PC-9 (cell line): Measurements from ENCODE around the gene GTF3C1. TPM values are rescaled to one million over a fixed set of nuclear protein-coding genes. Genes with fewer than 3 reads are reported as not detected.
"Not testable (repeated sequence)": the region's sequence is repeated elsewhere in the genome, so short reads cannot be mapped to it uniquely, and the experiment has no call there.

Experiments used
- BruUV-seq: library from RNA; stranded (reverse); fragments of 400-500 nt; replicated peaks from 2 replicates; lab custom pipeline; 2021; lab: Mats Ljungman, UMichigan
- CTCF ChIA-PET: fragments of 300-600 bp; sonication (Branson Sonifier 250); formaldehyde crosslinking; loops from one replicate; lab custom pipeline; 2022; ENCODE audit warnings: antibody characterized with exemption; lab: Charles Lee
- POLR2A ChIA-PET: fragments of 300-600 bp; sonication (Branson Sonifier 250); formaldehyde crosslinking; loops from one replicate; lab custom pipeline; 2022; ENCODE audit warnings: antibody characterized with exemption; ENCODE audit not compliant: unreplicated experiment; lab: Charles Lee
- DNase-seq, 2 experiments: peaks; one replicate each; pipeline versions ENCODE4 v3.0.0 to v3.0.0-alpha.2; 2015 to 2022; ENCODE audit warnings: mixed read lengths in 1 of 2
- H2AFZ ChIP-seq: fragments of 200-600 bp; sonication (generic); 2 replicates; pipeline ENCODE4 v1.8.1; 2017; ENCODE audit warnings: antibody characterized with exemption
- H3F3A ChIP-seq: fragments of 200-600 bp; sonication (generic); 2 replicates; pipeline ENCODE4 v1.8.1; 2017; ENCODE audit warnings: antibody characterized with exemption, mild to moderate bottlenecking, low read depth; ENCODE audit not compliant: insufficient read depth
- H3K27ac ChIP-seq: fragments of 200-600 bp; sonication (generic); 2 replicates; pipeline ENCODE4 v1.6.1; 2016; ENCODE audit warnings: mixed run types
- H3K27me3 ChIP-seq: fragments of 200-600 bp; sonication (generic); 2 replicates; pipeline ENCODE4 v1.6.1; 2016; ENCODE audit warnings: low read depth, mixed run types; ENCODE audit not compliant: insufficient read depth
- H3K36me3 ChIP-seq: fragments of 200-600 bp; sonication (generic); 2 replicates; pipeline ENCODE4 v1.6.1; 2016; ENCODE audit warnings: low read depth, mixed run types
- H3K4me1 ChIP-seq: fragments of 200-600 bp; sonication (generic); replicated peaks from 2 replicates; pipeline ENCODE4 v1.6.1; 2016; ENCODE audit warnings: mixed run types; ENCODE audit not compliant: insufficient read depth
- H3K4me2 ChIP-seq: fragments of 200-600 bp; sonication (generic); 2 replicates; pipeline ENCODE4 v1.6.1; 2017; ENCODE audit warnings: mixed run types
- H3K4me3 ChIP-seq: fragments of 200-600 bp; sonication (generic); 2 replicates; pipeline ENCODE4 v1.6.1; 2016; ENCODE audit warnings: mixed run types
- H3K79me2 ChIP-seq: fragments of 200-600 bp; sonication (generic); 2 replicates; pipeline ENCODE4 v1.6.1; 2017; ENCODE audit warnings: low read depth, mixed run types
- H3K9me2 ChIP-seq: fragments of 200-600 bp; sonication (generic); 2 replicates; pipeline ENCODE4 v1.8.1; 2017; ENCODE audit warnings: mild to moderate bottlenecking; ENCODE audit not compliant: insufficient read depth
- H3K9me3 ChIP-seq: fragments of 200-600 bp; sonication (generic); 2 replicates; pipeline ENCODE4 v1.8.1; 2016; ENCODE audit warnings: low read depth; ENCODE audit not compliant: insufficient read depth
- H4K20me1 ChIP-seq: fragments of 200-600 bp; sonication (generic); 2 replicates; pipeline ENCODE4 v1.8.1; 2017; ENCODE audit not compliant: insufficient read depth
- CTCF ChIP-seq: fragments of 200-600 bp; sonication (generic); conservative IDR thresholded peaks from 2 replicates; pipeline ENCODE4 v1.6.1; 2017; ENCODE audit warnings: mixed run types, antibody characterized with exemption, mild to moderate bottlenecking, moderate library complexity
- EZH2 ChIP-seq: fragments of 200-600 bp; sonication (generic); IDR thresholded peaks from 2 replicates; pipeline ENCODE4 v1.8.0; 2017; ENCODE audit warnings: antibody characterized with exemption, low read depth
- intact Hi-C: fragments of 100-400 bp; cut with micrococcal nuclease; formaldehyde crosslinking; loops from one replicate; pipeline ENCODE4 v1.10.0; 2022; ENCODE audit not compliant: unreplicated experiment
- total RNA-seq: library from RNA; stranded (reverse); gene quantifications from 2 replicates; pipeline ENCODE4 v1.2.3, GENCODE V29; 2021

The GTF3C1 gene
- total RNA-seq, 1 experiment from 2014 or later, result 118 TPM

GRCh38 chr16:27571433-27572326 is 22.0 kb upstream of the GTF3C1 start:
- peaks cover 5% of the 10 kb centered on the region; the same call in 1 of the 2 replicates for H3F3A ChIP-seq
- H2AFZ ChIP-seq, result no peak overlapping the region
- no peak overlapping the region for H3K4me3 ChIP-seq
- TF ChIP-seq EZH2 (no peak), CTCF (no peak)
- no peaks in the 10 kb centered on the region for H3K9me2 ChIP-seq
- ChIA-PET POLR2A (interaction anchor here (0.6 kb wide), 1 partner anchor 77 kb away, joined by 4 read pairs; no protein-coding TSS in a partner anchor), CTCF (no interaction called here)
- H3K36me3 ChIP-seq, result peaks cover 19% of the 10 kb centered on the region; the same call in 1 of the 2 replicates
- peaks cover 10% of the 10 kb centered on the region; the same call in 1 of the 2 replicates for H3K4me1 ChIP-seq
- BruUV-seq, result no TSS peak
- H4K20me1 ChIP-seq, result peaks cover 7% of the 10 kb centered on the region; the same call in 1 of the 2 replicates
- no peak for DNase-seq
- H3K79me2 ChIP-seq, result peaks cover 11% of the 10 kb centered on the region
- H3K27ac ChIP-seq, result no peak overlapping the region
- H3K9me3 ChIP-seq, result no peaks in the 10 kb centered on the region
- H3K4me2 ChIP-seq, result no peak overlapping the region
- intact Hi-C loops, result no loop called here
- no peaks in the 10 kb centered on the region for H3K27me3 ChIP-seq

- POLR2A ChIA-PET, result interaction anchor here (0.6 kb wide), 1 partner anchor 78 kb away, joined by 4 read pairs; no protein-coding TSS in a partner anchor
These were observed 21.3 kb upstream of the GTF3C1 start for GRCh38 chr16:27570986-27571385.

GRCh38 chr16:27568077-27568476 is 18.4 kb upstream of the GTF3C1 start:
- Histone ChIP-seq H3K36me3 (peaks cover 14% of the 10 kb centered on the region; the same call in 1 of the 2 replicates), H3K9me2 (no peaks in the 10 kb centered on the region), H3K4me3 (no peak overlapping the region), H2AFZ (no peak overlapping the region), H3F3A (peaks cover 5% of the 10 kb centered on the region; the same call in 1 of the 2 replicates), H3K27ac (peak overlapping the region; percentile 70), H3K9me3 (no peaks in the 10 kb centered on the region), H3K79me2 (peaks cover 11% of the 10 kb centered on the region), H3K4me2 (no peak overlapping the region; the same call in 1 of the 2 replicates), H4K20me1 (peaks cover 11% of the 10 kb centered on the region; the same call in 1 of the 2 replicates), H3K4me1 (peaks cover 10% of the 10 kb centered on the region; the same call in 1 of the 2 replicates), H3K27me3 (no peaks in the 10 kb centered on the region)
- TF ChIP-seq EZH2 (no peak), CTCF (no peak)
- BruUV-seq, result no TSS peak
- intact Hi-C loops, result no loop called here
- peak in 1 of 2 experiments; percentile 81 for DNase-seq
- ChIA-PET POLR2A (interaction anchor here (0.5 kb wide), 1 partner anchor 1278 kb away, joined by 3 read pairs; the partner anchor contains the start of gene TUFM), CTCF (no interaction called here)

More at GRCh38 chr16:27570986-27571385, 21.3 kb upstream of the GTF3C1 start:
- intact Hi-C loops, H3K27ac ChIP-seq, H3F3A ChIP-seq, H2AFZ ChIP-seq, H3K4me3 ChIP-seq, H3K4me2 ChIP-seq, CTCF ChIA-PET, H3K27me3 ChIP-seq, H3K9me2 ChIP-seq, H3K9me3 ChIP-seq, DNase-seq, BruUV-seq: not testable (repeated sequence)
- peaks cover 10% of the 10 kb centered on the region; the same call in 1 of the 2 replicates for H3K4me1 ChIP-seq
- H3K79me2 ChIP-seq, result peaks cover 11% of the 10 kb centered on the region
- peaks cover 11% of the 10 kb centered on the region; the same call in 1 of the 2 replicates for H4K20me1 ChIP-seq
- H3K36me3 ChIP-seq, result peaks cover 19% of the 10 kb centered on the region; the same call in 1 of the 2 replicates
